Measurements from ENCODE around the gene PCDHGC3.

Gene PCDHGC3

DNA sequence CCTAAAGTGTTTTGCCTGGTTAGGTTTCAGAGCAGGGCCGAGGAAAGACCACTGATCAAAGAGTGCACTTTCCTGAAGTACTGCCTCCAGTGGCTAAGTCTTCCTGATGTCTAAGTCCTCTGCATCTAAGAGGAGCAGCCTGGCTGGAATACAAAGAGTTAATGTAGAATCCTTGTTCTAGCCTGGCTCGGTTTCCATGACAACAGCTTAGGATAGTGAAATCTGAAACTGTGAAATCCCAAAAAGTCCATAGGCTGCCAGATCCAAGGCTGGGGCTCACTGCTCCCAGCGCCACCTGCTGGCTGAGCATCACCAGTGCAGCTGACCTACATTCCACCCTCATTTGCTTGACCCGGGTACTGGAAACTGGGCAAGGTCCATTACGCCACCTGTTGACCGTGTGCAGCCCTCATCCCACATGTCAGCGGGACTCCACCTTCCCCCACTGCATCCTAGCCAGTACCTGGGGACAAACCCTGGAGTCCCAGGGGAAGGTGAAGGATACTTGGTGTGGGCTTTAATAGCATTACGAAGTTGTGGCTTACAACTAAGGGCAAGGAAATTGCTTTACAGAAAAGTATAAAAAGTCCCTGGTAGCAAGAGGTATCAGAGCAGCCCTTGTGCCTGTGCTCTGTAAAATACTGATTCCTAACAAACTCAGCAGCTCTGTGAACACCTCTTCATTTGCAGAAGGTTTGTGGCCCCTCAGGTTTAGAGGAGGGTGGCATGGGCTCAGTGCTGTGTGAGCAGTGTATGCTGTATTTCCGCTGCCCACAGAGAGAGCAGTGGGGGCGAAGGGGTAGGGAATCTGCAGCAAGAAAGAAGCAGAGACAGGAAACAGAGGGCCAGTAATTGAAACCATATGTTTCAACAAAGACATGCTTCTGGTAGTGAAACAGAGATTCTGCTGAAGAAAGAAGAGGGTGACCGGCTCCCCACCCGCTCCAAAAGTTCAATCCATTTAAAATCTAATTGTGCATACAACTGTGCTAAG, 49.1 kb downstream of the PCDHGC3 start:
- peak; percentile 69 for DNase-seq

DNA sequence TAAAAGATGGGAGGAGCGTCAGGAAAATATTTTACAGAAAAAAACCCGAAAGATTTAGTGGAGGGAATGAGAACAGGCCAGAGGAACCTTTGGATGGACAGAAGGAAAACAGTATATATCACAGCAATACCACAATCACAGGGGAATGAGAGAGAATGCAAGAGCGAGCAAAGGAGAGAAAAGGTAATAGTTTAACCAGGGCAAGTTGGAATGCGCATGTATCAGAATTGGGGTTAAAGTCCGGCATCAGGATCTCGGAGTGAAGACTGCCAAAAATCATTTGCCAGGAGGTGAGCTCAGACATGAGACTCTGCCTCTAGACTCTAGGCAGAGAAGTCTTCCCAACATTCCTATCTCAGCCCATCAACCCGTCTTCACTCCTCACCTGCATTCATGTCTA, 49.9 kb downstream of the PCDHGC3 start:
- DNase-seq, result no peak

DNA sequence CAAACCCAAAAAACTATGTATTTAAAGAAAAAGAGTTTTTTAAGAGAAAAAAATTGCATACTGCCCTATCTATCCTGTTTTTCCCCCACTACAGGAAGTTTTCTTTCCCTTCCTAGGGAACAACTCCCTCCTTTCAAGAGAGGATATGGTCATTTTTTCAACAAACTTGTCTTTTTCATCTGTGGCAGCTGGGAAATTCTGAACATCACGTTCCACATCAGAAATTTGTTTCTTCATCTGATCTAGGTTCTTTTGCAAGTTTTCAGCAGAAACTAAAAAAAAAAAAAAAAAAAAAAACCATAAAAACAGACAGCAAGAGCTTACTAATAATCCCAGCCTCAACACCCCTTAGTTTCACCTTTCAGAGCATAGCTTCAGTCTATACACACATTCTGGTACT, 51.7 kb downstream of the PCDHGC3 start:
- no peak for DNase-seq
